GM19035 (cell line): ENCODE results near the gene PGC.
"Not testable (repeated sequence)": the region's sequence is repeated elsewhere in the genome, so short reads cannot be mapped to it uniquely, and the experiment has no call there.

Experiments used
- ATAC-seq: cut with Tn5 transposase; IDR thresholded peaks from one replicate; pipeline ENCODE4 v1.9.1; 2021; ENCODE audit not compliant: unreplicated experiment

PGC gene

DNA sequence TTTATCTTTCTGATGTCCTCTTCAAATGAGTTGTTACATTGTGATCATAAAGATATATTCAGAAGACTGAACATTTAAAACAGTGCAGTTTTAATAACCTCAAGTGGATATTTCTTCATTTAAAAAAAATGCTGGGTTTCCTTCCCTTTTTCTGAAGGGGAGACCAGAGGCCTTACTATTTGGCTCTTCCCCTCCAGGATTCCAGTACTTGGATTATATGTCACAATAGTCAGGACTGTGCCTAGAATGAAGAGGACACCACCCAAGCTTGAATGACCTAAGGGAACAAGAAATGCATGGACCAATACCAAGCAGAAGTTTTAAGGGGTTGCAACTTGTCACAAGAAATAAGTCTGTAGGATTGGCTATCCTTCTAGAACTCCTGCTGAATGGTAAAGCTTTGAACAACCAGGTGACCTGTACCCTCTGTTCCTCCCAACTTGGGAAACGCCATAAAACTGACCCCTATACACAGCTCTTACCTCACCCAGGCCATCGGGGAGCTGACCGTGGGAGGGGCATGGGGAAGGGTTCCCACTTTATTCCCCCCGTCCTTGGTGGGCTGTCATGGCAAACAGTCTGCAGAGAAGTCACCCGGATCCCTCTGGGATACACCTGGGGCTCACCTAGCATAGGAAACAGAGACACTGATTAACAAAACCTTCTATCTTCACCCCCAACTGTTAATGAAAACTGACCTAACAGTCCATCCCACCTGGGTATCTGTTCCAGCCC lies 30.5 kb upstream of the PGC start:
- ATAC-seq: no peak

GRCh38 chr6:41775293-41775882 lies 28.2 kb upstream of the PGC start:
- no peak for ATAC-seq

GRCh38 chr6:41774841-41775240 lies 27.6 kb upstream of the PGC start:
- no peak for ATAC-seq

DNA sequence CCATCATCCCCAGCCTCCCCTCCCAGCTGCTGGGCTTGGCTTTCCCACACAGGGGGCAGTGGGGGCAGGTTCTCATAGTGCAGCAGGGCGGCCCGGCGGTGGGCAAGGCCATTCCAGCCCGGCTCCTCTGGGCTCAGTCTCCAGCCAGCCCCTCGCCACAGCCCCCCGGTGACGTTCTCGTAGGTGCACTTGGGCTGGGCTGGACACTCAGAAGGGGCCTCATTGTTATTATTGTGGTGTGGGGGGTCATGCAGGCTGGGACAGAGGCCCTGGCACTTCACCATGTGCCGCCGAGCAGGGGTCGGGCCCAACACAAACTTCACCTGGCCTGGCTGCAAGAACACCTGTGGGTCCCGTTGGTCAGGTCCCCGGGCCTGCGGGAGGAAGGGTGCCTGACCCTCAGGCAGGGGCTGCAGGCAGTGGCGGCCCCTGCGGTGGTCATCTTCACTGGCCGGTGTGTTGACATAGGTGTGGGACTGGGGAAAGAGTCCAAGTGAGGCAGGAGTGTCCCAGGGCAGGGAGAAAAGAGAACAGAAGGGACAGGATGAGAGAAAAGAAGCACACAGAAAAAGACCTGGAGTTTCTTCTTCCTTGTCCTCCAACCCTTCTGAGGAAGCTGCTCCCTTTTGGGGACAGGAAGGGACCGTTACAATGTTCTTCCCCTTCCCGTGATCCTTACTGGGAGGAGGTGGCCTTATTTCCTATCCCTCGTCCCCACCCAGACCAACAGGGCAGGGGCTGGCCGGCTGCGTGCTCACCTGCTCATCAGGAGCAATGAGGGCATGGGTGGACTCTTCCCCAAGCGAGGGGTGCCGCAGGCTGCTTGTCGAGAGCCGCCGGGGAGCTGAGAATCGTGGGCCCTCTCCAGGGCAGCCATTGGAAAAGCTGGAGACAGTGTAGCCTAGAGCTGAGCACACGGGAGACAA lies 24.1 kb upstream of the PGC start:
- ATAC-seq: no peak

- ATAC-seq: no peak
Observed at GRCh38 chr6:41770381-41771057, 23.3 kb upstream of the PGC start.

- no peak for ATAC-seq
Observed at GRCh38 chr6:41769376-41769775, 22.2 kb upstream of the PGC start.

- ATAC-seq: no peak
Observed at GRCh38 chr6:41768545-41769308, 21.5 kb upstream of the PGC start.

DNA sequence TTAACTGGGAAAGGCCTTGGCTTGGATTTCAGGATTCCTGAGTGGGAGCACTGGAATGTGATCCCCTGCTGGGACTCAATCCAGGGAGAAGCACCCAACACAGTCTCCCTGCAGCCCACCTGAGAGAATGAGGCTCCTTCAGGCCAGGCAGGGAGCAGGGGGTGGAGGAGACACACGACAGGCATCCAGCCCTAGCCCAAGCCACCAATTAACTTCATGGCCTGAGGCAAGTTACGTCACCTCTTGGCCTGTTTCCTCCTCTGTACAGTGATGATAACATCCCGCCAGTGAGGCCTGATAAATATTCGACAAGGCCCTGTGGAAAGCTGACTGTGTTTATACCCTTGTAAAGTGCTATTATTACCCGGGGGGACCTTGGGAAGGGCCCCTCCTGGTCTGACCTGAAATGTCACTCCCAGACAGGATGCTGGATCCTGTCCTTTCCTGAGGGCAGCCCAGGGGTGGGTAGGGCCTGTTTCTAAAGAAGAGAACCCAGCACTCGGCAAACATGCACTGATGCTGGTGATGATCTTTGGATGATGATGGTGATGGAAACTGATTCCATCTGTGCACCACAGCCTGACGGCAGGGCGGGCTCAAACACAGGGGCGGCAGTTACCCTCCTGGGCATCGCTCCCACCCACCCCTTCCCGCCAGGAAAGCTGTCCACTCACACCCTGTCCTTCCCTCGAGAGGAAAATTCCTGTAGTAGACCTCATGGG lies 20.1 kb upstream of the PGC start:
- ATAC-seq: no peak

DNA sequence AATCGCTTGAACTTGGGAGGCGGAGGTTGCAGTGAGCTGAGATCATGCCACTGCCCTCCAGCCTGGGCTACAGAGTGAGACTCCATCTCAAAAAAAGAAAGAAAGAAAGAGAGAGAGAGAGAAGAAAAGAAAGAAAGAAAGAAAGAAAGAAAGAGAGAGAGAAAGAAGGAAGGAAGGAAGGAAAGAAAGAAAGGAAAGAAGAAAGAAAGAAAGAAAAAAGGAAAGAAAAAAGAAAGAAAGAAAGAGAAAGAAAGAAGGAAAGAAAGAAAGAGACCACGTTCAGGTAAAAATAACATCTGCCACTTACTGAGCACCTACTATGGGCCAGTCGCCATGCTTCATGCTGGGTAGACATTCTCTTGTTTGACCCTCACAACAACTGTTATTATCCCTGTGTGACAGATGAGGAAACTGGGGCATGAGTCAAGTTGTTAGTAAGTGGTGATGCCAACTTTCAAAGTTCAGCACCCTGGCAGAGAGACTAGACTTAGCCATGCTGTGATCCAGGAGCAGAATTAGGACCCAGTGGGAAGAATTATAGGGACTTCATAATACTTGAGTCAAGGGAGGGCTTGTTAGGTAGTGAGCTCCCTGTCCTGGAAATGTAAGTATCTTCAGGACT lies 19.0 kb upstream of the PGC start:
- ATAC-seq: not testable (repeated sequence)

- no peak for ATAC-seq
Observed at GRCh38 chr6:41763470-41763869, 16.3 kb upstream of the PGC start.

DNA sequence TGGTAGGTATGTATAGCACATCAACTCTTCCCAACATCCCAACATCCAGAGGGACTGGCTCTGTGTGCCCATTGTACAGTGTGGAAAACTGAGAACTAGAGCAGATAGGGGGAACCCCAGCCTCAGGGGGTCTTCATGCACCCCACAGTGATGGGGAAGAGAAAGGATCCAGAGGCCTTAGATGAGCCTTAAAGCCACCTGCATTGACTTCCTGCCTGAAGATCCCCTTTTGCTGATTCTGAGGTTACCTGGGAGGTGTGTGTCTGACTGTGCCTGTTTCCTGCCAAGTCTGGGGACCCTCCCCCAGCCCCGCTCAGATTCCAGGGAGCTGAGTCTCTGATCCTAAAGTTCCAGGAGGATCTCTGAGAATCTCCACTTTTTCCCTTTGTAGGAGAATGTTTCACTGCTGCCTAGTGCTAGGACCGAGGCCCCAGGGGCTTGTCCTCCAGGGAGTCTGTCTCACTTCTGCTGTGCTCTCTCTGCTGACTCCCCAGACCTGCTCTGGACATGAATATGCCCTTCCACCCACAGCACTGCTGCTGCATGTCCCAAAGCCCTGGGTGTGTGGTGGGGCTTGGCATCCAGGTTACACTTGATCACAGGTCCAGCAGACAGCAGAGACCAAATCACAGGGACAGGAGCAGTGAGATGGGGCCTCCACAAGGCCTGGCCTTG lies 12.8 kb upstream of the PGC start:
- ATAC-seq: no peak

DNA sequence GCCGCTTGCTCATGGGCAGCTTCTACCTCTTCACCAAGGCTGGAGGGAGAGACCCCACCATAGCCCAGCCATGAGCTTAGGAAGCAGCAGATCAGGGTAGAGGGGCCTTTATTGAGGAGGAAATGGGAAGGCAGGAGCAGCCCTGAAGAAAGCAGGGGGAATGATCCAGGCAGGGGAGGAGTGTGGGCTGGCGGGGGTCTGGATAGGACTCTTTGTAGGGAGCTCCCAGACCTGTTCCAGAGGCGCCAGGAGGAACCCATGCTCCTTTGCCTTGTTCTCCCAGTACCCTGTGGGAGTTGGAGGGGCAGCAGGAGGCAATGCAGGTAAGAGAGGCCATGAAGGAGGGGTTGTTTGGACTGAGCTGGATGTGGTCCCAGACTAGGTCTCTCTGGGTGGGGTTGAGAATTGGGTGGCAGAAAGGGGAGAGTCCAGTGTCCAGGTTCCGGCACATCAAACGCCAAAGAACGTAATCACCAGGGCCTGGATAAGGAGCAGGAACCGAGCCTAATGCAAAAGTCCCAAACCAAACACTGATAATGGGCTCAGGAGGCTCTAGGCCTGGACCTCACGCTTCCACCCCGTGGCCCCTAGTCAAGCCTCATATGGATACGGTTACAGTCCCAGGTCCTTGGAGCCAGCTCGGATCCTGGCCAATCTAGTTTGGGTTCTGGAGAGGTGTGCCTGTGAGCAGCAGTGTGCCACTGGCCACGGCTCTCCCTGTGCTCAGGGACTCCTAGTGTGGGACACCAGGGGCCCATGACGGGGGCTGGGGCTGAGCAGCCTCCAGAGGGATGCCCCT lies 12.1 kb upstream of the PGC start:
- ATAC-seq: no peak

GRCh38 chr6:41758641-41759035 lies 11.4 kb upstream of the PGC start:
- ATAC-seq: no peak

DNA sequence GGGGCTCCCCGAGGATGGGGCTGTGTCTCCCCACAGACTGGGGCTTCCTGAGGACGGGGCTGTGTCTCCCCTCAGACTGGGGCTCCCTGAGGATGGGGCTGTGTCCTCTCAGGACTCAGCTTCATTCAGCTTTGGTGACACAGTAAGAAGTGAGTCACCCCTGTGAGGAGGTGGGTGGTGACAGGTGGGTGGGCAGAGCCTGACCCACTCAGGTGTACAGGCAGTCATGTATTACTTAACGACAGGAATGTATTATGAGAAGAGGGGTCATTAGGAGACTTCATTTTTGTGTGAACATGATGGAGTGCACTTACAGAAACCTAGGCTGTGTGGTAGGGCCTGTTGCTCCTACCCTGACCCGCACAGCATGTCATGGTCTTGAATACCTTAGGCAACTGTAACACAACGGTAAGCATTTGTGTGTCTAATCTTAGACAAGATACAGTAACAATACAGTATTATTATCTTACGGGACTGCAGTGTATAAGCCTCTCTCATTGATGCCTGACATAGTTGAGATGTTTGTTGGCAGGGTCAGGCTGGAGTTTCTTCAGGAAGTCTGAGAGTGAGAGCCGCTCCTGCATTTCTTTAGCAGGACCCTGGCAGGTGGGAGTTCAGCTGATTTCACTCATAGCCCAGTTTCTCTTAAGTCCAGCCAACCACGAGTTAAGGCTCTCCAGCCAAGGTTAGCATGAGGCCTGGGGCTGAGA lies 10.9 kb upstream of the PGC start:
- no peak for ATAC-seq

DNA sequence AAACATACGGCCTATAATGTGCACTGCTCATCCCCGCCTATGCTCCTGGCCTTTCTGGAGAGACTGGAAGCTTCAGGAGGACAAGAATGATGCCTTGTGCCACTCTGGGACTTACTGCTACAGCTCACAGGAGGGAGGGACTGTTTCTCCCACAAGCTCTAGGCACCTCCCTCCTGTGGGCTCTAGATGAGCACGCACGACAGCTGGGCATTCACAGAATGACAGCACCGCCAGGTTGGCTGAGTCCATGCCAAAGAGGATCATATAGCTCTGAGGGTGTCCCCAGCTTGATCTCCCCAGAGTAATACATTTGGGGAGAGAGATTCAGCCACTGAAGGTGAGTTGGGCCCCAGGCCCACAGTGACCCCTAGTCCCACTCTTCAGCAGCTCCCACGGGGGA lies 10.1 kb upstream of the PGC start:
- ATAC-seq: no peak

GRCh38 chr6:41756354-41756753 lies 9.2 kb upstream of the PGC start:
- no peak for ATAC-seq

DNA sequence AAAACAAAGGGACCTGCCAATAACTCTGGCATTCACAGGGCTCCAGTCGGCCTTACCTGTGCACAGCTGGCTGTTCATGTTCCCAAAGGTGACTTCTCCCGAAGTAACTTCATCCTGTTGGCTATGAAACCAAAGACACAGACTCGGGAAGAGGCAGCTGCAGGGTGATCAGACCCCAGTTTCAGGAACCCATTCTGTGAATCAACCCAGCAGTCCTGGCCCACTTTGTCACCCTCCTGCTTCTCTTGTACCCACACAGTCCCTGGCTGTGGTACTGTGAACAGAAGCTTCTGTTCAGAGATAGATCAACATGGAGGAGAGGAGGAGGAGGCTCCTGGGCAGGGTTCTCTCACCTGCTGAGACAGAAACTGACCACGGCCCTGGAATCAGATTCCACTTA lies 8.7 kb upstream of the PGC start:
- no peak for ATAC-seq

DNA sequence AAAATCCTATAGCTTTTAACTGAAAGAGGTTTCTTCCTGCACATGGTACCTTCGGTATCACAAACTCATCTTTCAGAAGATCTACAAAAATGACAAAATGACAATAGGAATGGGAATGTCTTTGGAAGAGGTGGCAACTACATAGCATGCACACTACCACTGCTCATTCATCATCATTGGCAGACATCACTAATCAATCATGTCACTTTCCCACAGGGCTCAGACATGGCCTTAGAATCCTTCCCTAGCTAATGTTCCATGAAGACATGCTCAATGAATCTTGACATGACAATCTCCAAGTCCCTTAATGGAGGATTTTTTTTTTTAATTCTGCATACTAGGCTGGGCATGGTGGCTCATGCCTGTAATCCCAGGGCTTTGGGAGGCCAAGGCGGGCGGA lies 3.2 kb upstream of the PGC start:
- no peak for ATAC-seq
